ENCODE results near the gene KCNT1. TPM values are rescaled to one million over a fixed set of nuclear protein-coding genes. Genes with fewer than 3 reads are reported as not detected.

Gene KCNT1
- total RNA-seq, 1 donor from 2014 or later = not detected

GRCh38 chr9:135761150-135761844 lies 59.3 kb downstream of the KCNT1 start:
- Histone ChIP-seq H3K4me3 (ENCODE audit: low read depth, low read length) (no peak overlapping the region), H3K36me3 (ENCODE audit: control insufficient read depth, insufficient read depth, low read length) (no peaks in the 10 kb centered on the region), H3K27me3 (ENCODE audit: control insufficient read depth, insufficient read depth, low read length) (no peaks in the 10 kb centered on the region)
- DNase-seq (ENCODE audit: low read depth) (no peak), FAIRE-seq (no peak)
- no peak for TF ChIP-seq CTCF (IDR thresholded peaks at IDR 0.05; ENCODE audit: insufficient read depth, low read length, severe bottlenecking)

- no peak for DNase-seq (ENCODE audit: low read depth)
- no peak overlapping the region for H3K4me3 ChIP-seq (ENCODE audit: low read depth, low read length)
- H3K36me3 ChIP-seq (ENCODE audit: control insufficient read depth, insufficient read depth, low read length) = no peaks in the 10 kb centered on the region
- TF ChIP-seq CTCF (IDR thresholded peaks at IDR 0.05; ENCODE audit: insufficient read depth, low read length, severe bottlenecking) = no peak
- H3K27me3 ChIP-seq (ENCODE audit: control insufficient read depth, insufficient read depth, low read length) = no peaks in the 10 kb centered on the region
- FAIRE-seq = no peak
These were observed 59.8 kb downstream of the KCNT1 start for GRCh38 chr9:135761845-135762168.

DNA sequence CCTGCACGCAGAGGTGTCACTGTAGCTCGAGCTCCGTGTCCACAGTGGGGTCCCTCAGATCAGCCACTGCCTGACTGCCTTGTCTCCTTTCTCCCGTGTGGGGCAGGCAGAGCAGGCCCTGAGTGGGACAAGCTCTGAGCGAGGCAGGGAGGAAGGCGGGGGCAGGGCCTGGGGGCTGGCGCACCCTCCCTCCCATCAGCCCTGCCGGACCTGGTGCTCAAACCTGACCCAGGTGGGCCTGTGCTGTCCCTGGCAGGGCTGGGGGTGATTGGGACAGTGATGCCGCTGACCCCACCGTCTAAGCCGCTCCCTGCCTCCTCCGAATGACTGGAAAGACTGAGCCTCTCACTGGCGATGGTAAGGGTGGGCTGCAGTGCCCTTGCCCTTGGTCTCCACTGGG lies 60.9 kb downstream of the KCNT1 start:
- Histone ChIP-seq H3K36me3 (ENCODE audit: control insufficient read depth, insufficient read depth, low read length) (no peaks in the 10 kb centered on the region), H3K4me3 (ENCODE audit: low read depth, low read length) (no peak overlapping the region), H3K27me3 (ENCODE audit: control insufficient read depth, insufficient read depth, low read length) (no peaks in the 10 kb centered on the region)
- no peak for FAIRE-seq
- no peak for DNase-seq (ENCODE audit: low read depth)
- no peak for TF ChIP-seq CTCF (IDR thresholded peaks at IDR 0.05; ENCODE audit: insufficient read depth, low read length, severe bottlenecking)

DNA sequence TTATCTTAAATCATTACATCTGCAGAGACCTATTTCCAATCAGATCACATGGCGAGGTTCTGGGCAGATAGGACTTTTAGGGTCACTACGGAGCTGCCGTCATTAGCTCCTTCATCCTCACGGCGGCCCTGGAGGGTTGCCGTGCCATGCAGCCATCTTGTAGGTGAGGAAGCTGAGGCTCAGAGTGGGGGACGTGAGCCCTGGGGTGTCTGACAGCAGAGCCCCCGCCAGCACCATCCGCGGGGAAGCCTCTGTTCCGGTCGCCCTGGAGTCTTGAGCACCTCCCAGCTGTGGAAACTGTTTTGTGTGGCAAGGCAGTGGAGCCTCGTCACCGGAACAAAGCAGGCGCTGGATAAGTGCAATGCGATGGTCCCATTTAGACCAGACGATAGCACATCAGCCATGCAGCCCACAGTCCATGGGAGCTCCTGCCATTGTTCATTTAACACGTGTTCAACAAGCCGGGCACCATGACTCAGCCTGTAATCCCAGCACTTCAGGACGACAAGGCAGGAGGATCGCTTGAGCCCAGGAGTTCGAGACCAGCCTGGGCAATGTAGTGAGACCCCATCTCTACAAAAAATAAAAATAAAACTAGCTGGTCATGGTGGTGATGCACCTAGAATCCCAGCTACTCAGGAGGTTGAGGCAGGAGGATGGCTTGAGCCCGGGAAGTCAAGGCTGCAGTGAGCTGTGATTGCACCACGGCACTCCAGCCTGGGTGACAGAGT lies 61.9 kb downstream of the KCNT1 start:
- Histone ChIP-seq H3K4me3 (ENCODE audit: low read depth, low read length) (no peak overlapping the region), H3K27me3 (ENCODE audit: control insufficient read depth, insufficient read depth, low read length) (no peaks in the 10 kb centered on the region), H3K36me3 (ENCODE audit: control insufficient read depth, insufficient read depth, low read length) (no peaks in the 10 kb centered on the region)
- FAIRE-seq (no peak), DNase-seq (ENCODE audit: low read depth) (no peak)
- TF ChIP-seq CTCF (IDR thresholded peaks at IDR 0.05; ENCODE audit: insufficient read depth, low read length, severe bottlenecking) = no peak

DNA sequence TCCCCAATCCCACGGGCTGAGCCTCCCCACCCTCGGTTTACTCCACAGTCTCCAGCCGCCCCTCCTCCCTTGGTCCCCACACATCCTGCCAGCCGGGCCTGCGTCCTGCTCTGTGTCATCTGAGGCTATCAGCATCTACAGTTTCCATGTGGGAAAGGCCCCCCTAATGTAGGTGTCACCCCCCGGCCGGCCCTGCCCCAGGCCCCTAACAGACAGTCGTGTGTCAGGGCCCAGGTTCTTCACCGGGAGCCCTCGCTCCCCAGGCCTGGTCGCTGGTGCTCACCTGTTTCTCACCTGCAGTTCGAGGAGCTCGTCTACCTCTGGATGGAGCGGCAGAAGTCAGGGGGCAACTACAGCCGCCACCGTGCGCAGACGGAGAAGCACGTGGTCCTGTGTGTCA lies 62.7 kb downstream of the KCNT1 start:
- no peak for DNase-seq (ENCODE audit: low read depth)
- H3K27me3 ChIP-seq (ENCODE audit: control insufficient read depth, insufficient read depth, low read length) = no peaks in the 10 kb centered on the region
- TF ChIP-seq CTCF (IDR thresholded peaks at IDR 0.05; ENCODE audit: insufficient read depth, low read length, severe bottlenecking) = no peak
- no peak overlapping the region for H3K4me3 ChIP-seq (ENCODE audit: low read depth, low read length)
- FAIRE-seq = no peak
- H3K36me3 ChIP-seq (ENCODE audit: control insufficient read depth, insufficient read depth, low read length) = no peaks in the 10 kb centered on the region

Data from bronchial epithelial cell (primary cell).